Endothelial cell of hepatic sinusoid (primary cell): ENCODE data around the gene SPDYE2.
"Not testable (repeated sequence)": the region's sequence is repeated elsewhere in the genome, so short reads cannot be mapped to it uniquely, and the experiment has no call there.

Experiments
- in situ Hi-C: cut with HindIII; loops from 2 replicates; pipeline ENCODE4 v1.10.0; 2017; ENCODE audit warnings: low sequenced_read_pairs

The SPDYE2 gene, protein sequence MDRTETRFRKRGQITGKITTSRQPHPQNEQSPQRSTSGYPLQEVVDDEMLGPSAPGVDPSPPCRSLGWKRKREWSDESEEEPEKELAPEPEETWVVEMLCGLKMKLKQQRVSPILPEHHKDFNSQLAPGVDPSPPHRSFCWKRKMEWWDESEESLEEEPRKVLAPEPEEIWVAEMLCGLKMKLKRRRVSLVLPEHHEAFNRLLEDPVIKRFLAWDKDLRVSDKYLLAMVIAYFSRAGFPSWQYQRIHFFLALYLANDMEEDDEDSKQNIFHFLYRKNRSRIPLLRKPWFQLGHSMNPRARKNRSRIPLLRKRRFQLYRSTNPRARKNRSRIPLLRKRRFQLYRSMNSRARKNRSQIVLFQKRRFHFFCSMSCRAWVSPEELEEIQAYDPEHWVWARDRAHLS

DNA sequence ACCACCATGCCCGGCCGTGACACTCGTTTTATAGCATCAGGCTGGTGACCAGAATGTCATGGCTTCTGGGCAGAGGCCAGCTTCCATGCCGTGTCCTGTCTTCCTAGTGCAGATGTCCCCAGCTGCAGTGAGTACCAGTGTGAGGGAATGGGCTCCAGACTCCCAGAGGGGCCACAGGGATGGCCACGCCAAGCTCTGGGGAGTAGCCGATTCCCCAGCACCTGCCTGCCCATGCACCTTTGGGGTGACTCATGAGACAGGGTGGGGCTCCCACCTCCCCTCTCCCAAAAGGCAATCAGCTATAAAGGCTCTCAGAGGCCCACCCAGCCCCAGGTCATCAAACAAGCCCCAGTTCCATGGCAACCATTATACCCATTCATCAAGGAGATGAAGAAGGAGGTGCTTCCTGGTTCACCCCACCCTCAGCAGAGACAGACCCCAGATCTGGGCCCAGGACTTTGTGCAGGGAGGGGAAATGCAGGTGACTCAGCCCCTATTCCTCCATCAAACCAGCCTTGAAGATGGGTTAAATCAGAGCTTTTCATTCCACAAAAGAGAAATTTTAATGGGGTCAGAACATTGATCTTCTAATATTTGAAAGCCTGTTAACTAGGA is at the start of gene SPDYE2:
TSS of gene SPDYE2 (plus strand) at position 419 of the 615 bp plus-strand sequence. CDS start 2,030 bp downstream, outside the sequence.
- in situ Hi-C loops, result not testable (repeated sequence)

DNA sequence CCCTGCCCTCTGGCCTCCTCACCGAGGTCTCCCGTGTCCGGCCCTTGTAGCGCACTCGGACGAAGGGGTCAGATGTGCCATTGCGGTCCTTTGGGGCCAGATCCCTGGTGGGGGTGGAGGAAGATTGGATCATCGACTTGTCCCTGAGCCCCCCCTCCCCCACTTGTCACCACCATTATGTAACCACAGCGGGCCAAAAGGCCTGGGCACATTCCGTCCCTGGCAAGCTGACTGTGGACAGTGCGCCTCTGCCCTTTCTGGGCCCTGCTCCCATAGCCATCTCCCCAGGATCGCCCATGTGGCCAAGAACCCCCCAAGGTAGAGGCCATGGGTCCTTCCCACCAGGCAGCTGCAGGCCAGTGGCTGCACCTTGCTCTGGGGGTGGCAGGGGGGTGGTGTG is 47.9 kb upstream of the SPDYE2 start:
- in situ Hi-C loops, result not testable (repeated sequence)

DNA sequence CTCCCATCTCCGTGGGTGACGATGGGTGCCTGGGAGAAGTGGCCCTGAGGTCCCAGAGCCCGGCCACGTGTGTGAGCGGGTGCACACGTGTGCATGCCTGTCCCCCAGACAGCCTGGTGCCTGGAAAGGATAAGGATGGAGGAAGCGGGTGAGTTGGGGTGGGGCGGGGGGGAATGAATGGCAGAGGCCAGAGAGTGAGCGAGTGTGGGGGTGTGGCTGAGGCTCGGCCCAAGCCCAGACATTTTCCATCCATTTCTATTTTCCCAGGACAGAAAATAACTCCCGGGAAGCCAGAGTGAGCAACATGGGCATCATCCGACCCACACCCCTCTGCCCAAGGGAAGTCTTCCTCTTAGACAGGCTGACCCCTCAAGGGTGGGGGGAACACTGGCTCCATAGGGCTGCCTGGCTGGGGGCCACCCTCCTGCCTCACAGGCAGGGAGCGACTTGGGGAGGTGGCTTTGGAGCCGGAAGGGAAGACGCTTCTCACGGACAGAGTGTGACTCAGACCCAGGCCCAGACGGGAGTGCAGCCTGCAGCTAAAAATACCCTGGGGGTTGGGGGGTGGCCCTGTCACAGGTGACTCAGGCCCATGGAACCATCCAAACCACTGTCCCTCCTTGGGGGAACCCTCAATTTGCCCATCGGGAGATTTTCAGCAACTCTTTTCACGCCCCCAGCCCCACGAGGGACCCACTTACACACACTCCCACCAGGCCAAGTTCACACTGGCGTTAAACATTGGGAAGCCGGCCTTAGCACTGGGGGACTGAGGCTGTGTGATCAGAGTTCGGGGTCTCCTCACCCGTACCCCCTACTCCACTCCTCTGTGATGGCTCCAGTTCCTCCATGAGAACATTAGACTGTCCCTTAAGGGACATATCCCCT is 45.5 kb upstream of the SPDYE2 start:
- in situ Hi-C loops, result not testable (repeated sequence)

DNA sequence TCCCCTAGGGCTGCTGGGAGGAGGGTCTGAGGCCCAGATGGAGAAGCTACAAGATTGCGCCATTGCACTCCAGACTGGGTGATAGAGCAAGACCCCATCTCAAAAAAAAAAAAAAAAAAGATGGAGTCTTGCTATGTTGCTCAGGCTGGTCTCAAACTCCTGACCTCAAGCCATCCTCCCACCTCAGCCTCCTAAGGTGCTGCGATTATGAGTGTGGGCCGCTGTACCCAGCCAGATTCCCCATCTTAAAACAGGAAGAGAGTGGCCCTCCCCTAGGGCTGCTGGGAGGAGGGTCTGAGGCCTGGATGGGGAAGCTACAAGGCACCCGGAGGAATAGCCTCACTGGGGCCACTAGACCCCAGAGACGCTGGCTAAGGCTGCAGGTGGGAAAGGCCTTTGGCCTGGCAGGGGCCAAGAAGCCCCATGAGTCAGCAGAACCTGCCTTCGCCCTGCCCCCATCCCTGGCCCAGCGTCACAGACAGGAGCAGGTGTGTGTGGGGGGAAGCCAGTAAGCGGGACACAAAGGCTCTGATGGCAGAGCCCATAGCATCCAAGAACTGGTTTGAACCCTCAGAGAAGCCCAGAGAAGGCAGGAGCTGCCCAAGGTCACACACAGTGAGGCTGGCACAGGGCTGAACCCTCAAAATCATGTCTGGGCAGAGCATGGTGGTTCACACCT is 43.5 kb upstream of the SPDYE2 start:
- in situ Hi-C loops, result not testable (repeated sequence)

DNA sequence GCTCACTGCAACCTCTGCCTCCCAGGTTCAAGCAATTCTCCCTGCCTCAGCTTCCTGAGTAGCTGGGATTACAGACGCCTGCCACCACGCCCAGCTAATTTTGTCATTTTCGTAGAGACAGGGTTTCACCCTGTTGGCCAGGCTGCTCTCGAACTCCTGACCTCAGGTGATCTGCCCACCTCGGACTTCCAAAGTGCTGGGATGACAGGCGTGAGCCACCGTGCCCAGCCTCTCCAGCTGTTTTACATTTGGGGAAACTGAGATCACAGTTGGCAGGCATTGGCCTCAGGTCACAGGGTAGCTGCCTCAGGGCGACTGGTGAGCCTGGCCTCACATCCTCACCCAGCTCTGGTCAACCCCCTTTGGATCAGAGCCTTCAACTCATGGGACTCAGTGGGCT is 40.5 kb upstream of the SPDYE2 start:
- in situ Hi-C loops, result not testable (repeated sequence)

DNA sequence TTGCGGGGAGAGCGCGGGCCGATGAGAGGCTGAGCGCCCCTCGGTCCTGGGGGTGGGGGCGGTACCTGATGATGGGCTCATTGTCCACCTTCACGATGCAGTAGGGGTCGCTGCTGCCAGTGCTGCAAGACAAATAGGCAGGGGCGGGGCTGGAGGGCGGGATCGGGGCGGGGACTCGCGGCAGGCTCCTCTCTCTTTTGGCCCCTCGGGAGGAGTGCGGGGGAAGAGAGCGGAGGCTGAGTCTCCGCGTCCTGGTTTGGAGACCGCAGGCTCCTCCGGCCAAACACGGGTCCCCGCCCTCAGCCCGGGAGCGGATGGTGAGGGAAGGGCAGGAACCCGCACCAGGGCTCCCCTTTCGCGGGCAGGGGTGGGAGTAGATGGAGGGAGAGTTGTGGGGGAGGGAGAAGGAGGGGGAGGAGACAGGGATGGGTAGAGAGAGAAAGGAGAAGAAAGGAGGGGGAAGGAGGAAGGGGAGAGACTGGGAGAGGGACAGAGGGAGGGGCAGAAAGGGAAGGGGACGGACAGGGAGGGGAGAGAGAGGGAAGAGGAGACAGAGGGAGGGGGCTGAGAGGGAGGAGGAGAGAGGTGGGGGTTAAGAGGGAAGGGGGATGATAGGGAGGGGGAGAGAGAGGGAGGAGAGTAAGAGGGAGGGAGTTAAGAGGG is 39.0 kb upstream of the SPDYE2 start:
- in situ Hi-C loops, result not testable (repeated sequence)

DNA sequence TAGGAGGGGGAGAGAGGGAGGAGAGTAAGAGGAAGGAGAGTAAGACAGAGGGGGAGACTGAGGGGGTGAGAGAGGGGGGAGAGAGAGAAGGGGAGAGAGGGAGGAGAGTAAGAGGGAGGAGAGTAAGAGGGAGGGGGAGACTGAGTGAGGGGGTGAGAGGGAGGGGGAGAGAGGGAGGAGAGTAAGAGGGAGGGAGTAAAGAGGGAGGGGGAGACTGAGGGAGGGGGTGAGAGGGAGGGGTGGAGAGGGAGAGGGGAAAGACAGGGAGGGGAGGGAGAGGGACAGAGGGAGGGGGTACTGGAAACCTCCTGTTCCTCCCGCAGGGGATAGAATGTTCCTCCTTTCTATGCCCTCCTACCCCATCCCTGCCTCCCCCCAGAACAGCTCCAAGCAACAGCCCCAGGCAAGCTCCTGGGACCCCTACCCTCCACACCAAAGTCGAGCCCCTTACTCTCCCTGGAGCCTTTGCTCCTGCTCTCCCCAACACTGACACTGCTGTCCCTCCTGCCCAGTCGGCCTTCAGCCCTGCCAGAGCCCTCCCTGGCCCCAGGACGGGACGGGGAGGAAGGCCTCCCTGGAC is 38.3 kb upstream of the SPDYE2 start:
- in situ Hi-C loops, result not testable (repeated sequence)

DNA sequence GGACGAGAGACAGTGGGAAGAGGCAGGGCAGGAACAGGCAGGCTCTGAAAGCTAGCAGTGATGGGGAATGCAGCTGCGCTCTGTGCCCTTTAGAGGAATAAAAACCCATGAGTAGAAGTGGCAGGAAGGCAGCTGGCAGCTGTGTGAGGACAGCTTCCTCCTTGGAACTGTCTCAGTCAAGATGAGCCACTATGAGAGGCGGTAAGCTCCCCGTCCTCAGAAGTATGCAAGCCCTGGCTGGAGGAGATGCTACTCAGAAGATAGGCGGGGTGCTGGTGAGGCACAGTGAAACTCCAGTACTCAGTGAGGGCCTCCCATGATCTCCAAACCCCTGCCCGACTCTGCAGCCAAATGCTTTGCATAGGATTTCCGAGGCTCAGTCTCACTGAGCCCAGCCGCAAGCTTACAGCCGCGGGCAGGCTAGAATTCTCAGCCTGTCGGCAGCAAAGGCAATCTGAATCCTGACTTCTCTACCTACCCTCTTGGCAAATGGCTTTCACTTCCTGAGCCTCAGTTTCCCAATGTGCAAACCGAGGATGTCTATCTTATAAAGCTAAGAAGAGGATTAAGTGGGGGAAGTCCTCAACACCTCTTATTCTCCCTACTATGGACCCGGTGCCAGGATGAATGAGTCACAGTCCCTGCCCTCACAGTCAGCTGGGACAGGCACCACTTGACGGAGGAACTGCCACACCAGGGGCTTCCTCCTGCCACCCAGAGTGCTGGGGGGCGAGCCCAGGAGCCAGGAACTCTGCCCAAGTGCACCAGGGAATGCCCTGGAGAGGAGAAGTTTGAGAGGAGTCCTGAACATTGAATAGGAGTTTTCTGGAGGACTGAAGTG is 35.9 kb upstream of the SPDYE2 start:
- in situ Hi-C loops, result not testable (repeated sequence)

DNA sequence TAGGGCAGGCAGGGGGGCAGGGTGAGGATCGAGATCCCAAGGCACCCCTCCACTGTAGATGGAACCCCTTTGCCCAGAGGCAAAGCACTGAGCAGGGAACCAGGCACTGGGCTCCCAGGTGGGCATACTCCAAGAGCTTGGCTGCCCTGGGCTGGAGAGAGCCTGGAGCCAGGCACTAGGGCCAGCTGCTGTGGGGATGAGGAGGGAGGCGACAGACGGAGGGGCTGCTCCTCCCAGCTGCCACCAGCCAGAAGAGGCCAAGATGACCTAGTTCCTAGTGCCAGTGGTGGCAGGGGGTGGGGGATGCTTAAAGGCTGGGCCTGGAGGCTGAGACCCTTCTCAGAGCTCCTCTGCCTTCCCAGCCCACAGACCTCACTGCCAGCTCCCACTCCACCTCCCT is 35.1 kb upstream of the SPDYE2 start:
- in situ Hi-C loops, result not testable (repeated sequence)

DNA sequence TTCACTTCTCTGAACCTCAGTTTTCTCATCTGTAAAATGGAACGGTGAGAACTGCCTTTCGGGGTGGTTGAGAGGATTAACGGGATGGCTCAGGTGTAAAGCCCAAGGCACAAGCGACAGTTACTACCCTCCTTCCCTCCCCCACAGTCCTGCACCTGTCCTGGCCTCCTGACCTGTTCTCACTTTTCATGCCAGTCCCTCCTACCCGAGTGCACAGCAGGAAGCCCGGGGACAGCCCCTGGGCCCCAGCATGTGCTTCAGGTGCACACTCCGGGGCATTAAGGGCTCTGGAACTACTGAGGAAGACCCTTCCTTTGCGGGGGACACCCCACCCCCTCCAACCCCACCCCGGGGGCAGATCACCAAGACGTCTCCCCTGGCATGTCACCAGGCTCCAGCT is 34.1 kb upstream of the SPDYE2 start:
- in situ Hi-C loops, result not testable (repeated sequence)

DNA sequence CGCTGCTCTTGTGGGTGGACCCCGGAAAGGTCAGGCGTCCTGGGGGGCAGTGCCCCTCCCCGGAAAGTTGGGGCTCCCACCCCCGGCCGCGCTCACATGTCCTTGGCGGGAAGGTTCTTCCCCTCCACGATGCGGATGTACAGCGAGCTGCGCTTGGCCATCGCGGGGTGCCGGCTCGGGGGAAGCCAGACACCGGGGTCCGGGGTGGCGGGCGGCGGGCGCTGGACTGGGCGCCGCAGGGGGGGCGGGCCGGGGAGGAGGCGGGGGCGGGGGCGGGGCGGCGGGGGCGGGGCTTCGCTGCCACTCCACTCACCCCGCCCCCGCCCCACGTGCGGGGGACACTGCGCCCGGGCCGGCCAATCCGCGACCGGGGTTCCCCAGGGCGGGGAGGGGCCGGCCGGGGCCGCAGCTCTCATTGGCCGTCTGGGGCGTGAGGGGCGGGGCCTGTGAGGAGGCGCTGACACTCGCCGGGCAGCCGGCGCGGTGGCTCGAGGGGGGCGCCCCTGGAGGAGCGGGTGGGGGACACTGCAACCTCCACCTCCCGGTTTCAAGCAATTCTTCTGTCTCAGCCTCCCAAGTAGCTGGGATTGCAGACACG is 33.4 kb upstream of the SPDYE2 start, which contains the start of gene RASA4B:
TSS of gene RASA4B (minus strand) at position 228 of the 598 bp plus-strand sequence. CDS start at position 161, 67 bp downstream.
- in situ Hi-C loops, result not testable (repeated sequence)

DNA sequence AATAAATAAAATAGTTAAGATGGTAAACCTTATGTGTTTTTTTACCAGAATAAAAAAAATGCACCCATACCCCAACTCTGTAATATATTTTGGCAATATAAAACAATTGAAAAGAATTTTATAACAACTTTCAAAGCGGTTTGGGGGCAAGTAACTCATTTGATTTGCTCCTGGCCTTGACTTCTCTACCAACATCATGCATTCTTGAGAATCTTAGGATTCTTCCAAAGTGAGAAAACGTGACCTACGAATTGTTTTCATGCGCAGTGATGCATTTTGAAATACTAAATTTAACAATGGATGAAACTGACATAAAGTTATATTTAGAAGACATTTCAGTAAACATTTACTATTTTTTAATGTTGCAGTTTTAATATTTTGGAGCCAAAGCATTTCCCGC is 30.2 kb upstream of the SPDYE2 start:
- in situ Hi-C loops, result not testable (repeated sequence)

DNA sequence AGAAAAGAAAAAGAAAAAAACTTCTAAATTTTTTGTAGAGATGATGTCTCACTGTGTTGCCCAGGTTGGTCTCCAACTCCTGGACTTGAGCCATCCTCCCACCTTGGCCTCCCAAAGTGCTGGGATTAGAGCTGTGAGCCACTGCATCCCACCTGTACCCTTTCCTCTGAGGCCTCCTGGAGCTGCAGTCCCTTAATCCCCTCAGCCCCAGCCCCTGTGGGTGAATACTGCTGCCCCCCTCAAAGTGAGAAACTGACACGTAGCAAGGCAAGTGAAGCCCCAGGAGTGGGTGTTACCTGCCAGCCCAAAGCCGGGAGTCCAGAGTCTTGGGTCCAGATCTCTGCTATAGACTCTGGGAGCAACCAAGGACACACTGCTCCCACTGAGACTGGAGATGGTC is 26.2 kb upstream of the SPDYE2 start:
- in situ Hi-C loops, result not testable (repeated sequence)

DNA sequence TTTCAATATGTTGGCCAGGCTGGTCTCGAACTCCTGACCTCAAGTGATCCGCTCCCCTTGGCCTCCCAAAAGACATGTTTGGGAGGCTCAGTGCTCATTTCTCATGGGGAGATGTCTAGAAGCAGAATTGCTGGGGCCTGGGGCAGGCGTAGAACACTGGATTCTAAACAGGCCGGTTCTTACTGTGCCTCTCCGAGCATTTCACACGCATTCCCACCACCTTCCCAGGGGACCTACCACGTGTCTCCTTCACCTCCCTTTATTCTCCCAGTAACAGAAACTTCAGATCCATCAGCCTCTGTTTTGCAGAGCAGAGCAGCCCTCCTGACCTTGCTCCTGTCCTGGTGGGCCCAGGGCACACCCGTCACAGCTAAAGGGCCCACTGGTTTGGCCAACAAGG is 23.8 kb upstream of the SPDYE2 start:
- in situ Hi-C loops, result not testable (repeated sequence)

DNA sequence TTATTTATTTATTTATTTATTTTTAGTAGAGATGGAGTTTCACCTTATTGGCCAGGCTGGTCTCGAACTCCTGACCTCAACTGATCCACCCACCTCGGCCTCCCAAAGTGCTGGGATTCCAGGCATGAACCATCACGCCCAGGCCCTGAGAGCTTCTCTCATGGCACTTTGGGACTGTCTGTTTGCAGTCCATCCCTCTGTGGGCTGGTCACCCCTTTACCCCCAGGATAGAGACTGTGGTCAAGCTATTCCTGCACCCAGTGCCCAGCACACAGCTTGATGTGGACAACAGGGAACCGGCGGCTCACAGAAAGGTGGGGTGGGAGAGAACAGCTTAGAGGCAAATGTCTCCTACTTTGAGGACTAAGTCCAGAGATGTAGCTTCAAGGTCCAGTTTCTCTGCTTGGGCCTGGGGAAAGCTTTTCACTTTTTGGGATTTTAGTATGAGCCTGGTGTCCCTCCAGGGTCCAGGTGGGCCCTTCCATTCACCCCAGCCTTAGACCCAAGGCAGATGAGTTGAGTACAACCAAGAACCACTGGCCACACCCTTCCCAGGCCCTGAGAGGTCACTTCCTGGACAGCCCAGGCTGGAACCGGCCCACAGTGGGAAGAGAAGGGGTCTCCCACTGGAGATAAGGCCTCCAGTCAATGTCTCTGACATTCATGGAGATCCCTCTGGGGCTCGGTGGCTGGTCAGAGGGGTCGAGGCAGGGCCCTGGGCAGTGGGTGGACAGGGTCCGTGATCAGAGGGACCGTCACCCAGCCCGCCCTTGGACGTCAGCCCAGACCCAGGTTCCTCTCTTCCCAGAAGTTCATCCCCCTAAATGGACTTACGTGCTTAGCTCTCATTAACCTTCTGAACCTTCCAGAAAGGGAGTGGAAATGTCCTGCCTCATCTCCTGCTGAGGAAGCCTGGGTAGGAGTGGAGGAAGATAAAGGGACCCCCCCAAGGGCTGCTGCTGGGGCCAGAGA is 22.9 kb upstream of the SPDYE2 start:
- in situ Hi-C loops, result not testable (repeated sequence)

DNA sequence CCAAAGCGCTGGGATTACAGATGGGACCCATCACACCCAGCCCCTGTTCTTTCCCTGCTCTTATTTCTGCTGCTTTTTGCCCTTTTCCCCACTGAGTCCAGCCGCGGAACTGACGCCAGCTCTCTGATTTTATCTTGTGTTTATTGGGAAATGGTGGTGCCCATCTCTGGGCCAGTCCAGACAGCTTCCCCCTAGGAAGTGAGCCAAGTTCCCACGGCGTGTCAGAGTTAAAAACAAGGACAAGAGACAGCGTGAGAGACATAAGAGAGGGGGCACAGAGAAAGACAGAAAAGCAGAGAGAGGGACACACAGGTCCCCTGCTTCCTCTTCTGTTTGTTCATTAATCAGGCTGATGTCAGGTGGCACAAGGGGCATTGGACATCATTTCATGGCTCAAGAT is 19.4 kb upstream of the SPDYE2 start:
- in situ Hi-C loops, result not testable (repeated sequence)

DNA sequence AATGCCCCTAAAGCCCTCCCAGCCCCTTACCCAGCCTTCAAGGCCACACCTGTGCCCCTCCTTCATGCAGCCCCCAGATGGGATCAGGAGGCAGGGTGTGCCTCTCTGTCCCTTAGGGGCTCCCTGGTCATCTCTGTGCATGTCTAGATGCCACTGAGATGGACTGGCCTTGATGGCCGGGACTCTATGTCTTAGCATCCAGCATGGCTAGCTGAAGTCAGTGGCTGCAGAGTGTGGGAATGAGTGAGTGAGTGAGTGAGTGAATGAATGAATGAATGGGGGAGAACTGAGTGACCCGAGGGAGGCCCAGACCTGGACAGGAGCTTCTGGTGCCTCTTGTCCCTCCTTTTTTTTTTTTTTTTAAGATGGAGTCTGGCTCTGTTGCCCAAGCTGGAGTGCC is 18.9 kb upstream of the SPDYE2 start:
- in situ Hi-C loops, result not testable (repeated sequence)
